HG03139 (cell line): ENCODE measurements around the gene SORBS2.

Experiments
- ATAC-seq: cut with Tn5 transposase; IDR thresholded peaks from one replicate; pipeline ENCODE4 v1.9.1; 2021; ENCODE audit not compliant: unreplicated experiment

The SORBS2 gene

GRCh38 chr4:185597532-185598188 lies 214.3 kb downstream of the SORBS2 start:
- ATAC-seq = peak; percentile 83

- no peak for ATAC-seq
These were observed 219.0 kb downstream of the SORBS2 start for GRCh38 chr4:185592845-185593488.

GRCh38 chr4:185592438-185592837 lies 219.6 kb downstream of the SORBS2 start:
- no peak for ATAC-seq

GRCh38 chr4:185591679-185592141 lies 220.3 kb downstream of the SORBS2 start:
- ATAC-seq = no peak

- no peak for ATAC-seq
These were observed 221.0 kb downstream of the SORBS2 start for GRCh38 chr4:185590982-185591381.

GRCh38 chr4:185589067-185589836 lies 222.7 kb downstream of the SORBS2 start:
- ATAC-seq = no peak

- peak; percentile 96 for ATAC-seq
These were observed 224.4 kb downstream of the SORBS2 start for GRCh38 chr4:185587427-185588161.

- no peak for ATAC-seq
These were observed 225.0 kb downstream of the SORBS2 start for GRCh38 chr4:185587030-185587426.

- ATAC-seq = no peak
These were observed 226.8 kb downstream of the SORBS2 start for GRCh38 chr4:185585211-185585610.

GRCh38 chr4:185583813-185584212 lies 228.2 kb downstream of the SORBS2 start:
- ATAC-seq = no peak

- no peak for ATAC-seq
These were observed 229.2 kb downstream of the SORBS2 start for GRCh38 chr4:185582651-185583400.

- ATAC-seq = no peak
These were observed 231.3 kb downstream of the SORBS2 start for GRCh38 chr4:185580699-185581098.

GRCh38 chr4:185578284-185578683 lies 233.7 kb downstream of the SORBS2 start:
- no peak for ATAC-seq

GRCh38 chr4:185576962-185577950 lies 234.7 kb downstream of the SORBS2 start:
- ATAC-seq = no peak

GRCh38 chr4:185576314-185576961 lies 235.6 kb downstream of the SORBS2 start:
- ATAC-seq = no peak

- ATAC-seq = no peak
These were observed 238.3 kb downstream of the SORBS2 start for GRCh38 chr4:185573651-185574199.

- no peak for ATAC-seq
These were observed 241.3 kb downstream of the SORBS2 start for GRCh38 chr4:185570727-185571126.
